DMS 273 (cell line): ENCODE measurements around the gene PTPRN2.

Experiments
- DNase-seq: peaks from one replicate; lab custom pipeline; 2025; ENCODE audit not compliant: unreplicated experiment; lab: John Stamatoyannopoulos, UW

Gene PTPRN2

DNA sequence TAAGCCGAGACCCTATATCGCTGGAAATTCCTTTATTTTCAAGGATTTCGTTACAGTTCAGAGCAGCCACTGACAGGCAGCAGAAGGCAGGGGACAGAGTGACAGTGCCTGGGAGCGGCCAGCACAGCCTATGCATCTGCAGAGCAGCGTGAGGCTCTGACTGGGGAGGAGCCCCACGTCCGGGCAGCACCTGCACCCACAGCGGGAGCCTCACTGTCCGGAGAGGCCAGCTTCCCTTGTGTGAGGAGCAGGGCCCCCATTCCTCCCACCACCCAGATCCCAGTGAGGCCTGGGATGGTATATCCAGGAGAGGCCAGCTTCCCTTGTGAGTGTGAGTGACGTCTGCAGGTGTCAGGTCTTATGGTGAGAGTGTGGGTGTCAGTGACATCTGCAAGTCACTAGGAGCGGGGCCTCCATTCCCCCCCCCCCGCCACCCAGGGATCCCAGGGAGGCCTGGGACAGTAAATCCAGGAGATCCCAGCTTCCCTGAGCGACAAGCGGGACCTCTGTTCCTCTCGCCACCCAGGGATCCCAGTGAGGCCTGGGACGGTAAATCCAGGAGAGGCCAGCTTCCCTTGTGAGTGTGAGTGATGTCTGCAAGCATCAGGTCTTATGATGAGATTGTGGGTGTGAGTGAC lies 259.1 kb downstream of the PTPRN2 start:
- no peak for DNase-seq

- no peak for DNase-seq
Measured at GRCh38 chr7:158327571-158328180, 259.9 kb downstream of the PTPRN2 start.

- DNase-seq: no peak
Measured at GRCh38 chr7:158327012-158327411, 260.6 kb downstream of the PTPRN2 start.

DNA sequence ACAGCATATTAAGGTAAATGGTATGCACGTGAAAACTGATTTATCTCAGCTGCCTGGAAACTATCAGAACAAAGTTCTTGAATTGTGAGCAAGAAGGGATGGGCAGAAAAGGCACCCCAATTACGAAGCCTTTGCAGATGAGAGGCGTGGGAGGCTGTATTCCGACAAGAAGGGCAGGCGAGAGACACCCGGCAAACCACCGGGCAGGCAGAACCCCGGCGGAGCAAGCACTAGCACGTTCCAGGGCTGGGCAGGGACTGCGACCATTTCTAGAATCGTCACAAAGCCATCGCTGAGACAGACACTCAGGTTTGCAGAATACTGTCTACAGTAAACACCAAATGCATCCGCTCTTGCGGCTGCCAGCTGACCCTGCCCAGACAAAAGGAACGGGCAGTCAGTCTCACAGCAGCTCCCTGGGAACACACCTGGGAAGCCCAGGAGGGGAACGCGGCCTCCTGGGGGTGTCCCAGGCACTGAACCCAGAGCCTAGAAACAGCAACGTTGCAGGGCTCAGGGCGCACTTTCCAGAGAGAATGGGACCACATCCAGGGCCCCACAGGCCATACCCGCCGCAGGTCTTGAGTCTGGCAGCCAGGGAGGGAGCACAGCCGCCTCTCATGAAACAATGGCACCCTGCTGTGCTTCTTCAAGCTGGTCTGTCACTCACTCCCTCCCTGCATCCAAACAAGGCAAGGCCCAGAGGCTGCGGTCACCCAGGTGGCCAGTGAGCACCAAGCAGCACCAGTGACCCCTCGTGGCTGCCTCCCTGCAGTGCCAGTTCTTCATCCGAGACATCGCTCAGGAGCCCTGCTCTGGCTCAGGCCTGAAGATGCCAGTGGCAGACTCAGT lies 261.9 kb downstream of the PTPRN2 start:
- DNase-seq: peak; percentile 52

DNA sequence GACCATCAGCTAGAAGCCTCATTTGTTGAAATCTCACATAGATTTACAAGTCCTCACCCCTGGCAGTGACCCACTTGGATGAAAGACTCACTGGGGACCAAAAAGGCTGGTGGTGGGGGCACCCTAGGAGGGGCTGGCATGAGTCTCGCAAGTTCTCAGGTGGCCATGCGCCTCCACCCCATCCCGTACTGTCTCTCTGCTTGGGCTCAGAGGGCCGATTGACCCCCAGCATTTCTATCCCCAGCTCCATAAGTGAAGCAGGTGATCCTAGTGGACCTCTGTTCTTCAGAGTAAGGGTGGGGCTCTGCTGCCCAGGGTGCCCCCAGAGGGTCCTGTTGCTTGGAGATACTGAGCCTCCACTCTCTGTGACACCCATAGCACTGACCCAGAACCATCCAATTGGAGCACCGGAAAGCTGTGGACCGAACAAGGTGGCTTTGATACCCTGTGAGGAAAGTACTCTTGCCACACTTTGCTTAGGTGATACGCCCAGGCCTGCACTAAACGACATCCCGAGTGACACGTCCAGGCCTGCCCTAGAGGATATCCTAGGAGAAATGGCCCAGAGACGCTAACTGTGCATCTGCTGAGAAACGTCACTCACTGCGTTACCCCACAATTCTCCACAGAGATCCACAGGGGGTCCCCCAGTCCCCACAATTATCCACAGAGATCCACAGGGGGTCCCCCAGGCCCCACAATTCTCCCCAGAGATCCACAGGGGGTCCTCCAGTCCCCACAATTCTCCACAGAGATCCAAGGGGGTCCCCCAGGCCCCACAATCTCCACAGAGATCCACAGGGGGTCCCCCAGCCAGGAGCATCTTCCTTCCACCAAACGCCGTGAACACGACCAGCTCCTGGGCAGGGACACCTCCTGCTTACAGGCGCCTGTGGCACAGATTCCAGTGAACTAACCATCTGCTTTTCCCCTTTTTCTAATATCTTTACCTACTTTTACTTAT lies 262.9 kb downstream of the PTPRN2 start:
- DNase-seq: no peak

DNA sequence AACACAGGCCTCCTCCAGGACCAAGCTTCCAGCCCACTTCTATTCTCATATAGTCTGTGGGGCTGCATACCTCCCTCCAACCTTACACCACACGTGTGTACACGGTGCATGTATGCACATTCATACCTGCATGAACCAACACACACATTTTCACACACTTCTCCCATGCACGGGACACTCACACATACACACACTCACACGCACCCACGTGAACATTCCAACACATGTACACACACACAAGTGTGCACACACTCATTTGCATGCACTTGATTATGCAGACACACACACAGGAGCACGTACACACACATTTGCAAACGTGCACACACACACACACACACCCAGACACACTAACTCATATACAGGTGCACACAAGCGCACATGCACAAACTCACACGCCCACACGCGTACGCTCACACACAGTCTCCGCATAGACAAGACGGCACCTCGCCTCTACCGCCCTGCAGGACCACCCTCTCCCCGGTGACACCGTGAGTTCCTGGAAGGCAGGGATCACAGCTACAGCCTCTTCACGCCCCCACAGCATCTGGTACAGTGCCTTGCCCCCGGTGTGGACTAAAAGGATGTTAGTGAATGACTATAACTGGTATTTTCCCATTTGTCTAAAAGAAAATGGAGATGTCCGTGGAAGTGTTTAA lies 263.8 kb downstream of the PTPRN2 start:
- no peak for DNase-seq

GRCh38 chr7:158322616-158323530 lies 264.8 kb downstream of the PTPRN2 start:
- no peak for DNase-seq

DNA sequence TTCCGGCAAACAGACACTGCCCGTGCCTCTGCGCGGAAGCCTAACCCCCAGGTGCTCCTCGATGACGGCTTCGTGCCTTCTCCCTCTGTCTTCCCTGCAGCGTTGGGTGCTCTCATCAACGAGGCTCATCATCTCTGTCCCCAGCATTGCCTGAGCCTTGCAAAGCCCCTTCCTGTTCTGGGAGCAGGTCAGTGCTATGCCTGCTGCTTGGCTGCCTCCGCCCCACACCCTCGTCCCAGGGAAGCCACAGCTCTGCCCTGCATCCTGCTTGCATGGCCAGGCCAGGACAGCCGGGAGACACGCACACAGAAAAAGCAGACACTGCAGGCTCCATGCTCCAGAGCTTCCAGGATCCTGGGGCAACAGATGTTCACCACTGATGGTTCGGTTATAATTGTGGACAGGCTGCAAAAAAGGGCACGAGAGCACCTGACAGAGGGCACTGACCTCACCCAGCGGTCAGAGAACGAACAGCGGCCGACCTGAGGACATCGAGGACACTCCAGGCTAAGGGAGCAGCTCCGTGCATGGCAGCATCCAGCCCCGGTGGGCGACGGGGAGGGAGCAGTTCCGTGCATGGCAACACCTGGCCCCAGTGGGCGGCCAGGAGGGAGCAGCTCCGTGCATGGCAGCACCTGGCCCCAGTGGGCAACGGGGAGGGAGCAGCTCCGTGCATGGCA lies 265.5 kb downstream of the PTPRN2 start:
- DNase-seq: no peak

DNA sequence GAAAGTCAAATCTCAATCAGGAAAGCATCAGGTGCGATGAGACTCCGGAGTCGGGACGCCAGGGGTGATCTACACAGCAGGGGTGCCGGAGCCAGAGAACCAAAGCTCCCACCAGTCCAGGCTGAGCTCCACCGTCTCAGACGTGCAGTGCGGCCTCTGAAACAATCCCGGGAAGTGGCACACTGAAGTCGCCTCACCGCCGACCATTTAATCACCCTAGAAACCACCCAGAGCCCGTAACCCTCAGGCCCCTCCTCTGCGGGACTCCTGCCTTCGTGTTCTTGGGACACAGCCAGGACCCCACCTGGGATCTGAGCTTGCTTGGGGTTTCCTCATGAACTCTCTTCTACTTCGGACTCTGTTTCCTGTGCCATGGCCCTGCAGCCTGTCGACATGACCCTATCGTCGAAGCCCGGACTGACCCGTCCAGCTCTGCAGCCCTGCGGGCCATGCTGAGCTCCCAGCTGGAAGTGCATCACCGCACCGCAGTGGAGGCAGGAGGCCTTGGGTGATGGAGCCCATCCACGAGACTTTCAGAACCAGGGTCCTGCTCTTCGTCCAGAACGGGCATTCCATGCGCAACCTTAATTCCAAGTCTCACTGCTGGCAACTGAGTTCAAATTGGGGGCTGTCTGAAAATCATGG lies 266.4 kb downstream of the PTPRN2 start:
- DNase-seq: no peak

DNA sequence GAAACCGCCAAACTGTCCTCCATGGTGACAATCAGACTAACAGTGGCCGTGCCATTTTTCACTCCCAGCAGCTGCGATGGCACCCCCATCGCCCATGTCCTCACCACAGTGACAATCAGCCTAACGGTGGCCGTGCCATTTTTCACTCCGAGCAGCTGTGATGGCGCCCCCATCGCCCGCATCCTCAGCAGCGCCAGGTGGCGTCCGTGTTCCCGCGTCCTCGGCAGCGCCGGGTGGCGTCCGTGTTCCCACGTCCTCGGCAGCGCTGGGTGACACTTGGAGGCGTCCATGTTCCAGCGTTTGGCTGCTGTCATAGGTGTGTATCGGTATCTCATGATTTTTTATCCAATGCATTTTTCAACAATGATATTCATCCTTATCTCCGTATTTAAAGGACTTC lies 267.3 kb downstream of the PTPRN2 start:
- DNase-seq: no peak

DNA sequence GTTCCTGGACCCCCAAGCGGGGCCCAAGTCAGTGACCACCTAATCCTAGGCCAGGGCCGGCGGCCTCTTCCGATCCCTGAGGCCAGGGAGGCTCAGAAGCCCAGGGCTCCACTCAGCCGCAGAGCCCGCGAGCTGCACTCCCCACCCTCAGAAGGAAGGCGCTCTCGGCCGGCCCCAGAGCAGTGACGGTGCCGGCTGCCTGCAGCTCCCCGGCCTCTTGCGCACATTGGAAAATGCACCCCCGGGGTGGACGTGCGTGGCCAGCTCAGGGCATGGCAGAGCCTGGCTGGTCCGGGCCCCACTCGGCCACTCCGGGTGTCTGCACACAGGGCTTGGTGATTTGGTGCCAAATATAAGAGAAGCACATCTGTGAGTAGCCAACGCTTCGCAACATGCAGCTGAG lies 269.1 kb downstream of the PTPRN2 start:
- DNase-seq: no peak

DNA sequence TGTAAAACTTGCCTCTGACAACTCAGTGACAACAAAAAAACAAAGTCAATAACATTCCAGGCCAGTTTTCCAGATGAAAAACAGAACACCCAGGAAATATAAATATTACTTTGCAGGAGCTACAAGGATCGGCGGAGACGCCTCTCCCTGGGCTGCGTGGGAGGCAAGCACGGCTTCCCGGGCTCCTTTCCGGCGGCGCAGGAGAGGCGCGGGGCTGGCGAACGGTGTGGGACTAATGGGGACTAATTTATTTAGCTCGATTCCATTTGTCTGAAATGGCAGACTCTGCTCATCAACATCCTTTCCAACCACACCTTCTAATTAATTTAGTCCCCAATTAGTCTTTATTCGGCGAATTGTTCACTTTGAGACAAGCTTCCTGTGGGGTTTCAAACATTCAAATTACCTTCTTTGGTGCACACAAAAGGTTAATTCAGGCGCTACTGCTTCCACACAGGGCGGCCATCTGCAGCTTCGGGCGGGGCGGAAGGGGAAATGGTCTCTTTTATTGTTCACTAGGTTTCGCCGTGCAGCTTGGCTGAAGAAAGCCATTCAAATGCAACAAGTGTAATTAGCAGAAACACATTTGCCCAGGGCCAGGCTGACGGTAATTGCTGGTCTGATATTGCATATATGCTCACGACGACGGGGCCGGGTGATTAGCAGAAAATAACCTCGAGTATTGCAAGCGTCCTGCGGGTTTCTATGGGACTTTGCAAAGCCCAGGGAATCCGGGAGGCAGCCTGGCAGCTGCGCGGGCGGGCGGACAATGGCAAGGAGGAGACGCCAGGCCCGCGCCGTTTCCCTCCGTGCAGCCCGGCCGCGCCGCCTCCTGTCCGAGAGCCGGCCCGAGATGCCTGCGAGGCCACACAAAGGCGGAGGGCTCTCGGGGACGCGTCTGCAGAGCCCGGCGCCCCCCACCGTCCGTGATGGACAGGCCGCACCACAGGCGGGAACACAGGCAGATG lies 270.1 kb downstream of the PTPRN2 start:
- peak; percentile 56 for DNase-seq

DNA sequence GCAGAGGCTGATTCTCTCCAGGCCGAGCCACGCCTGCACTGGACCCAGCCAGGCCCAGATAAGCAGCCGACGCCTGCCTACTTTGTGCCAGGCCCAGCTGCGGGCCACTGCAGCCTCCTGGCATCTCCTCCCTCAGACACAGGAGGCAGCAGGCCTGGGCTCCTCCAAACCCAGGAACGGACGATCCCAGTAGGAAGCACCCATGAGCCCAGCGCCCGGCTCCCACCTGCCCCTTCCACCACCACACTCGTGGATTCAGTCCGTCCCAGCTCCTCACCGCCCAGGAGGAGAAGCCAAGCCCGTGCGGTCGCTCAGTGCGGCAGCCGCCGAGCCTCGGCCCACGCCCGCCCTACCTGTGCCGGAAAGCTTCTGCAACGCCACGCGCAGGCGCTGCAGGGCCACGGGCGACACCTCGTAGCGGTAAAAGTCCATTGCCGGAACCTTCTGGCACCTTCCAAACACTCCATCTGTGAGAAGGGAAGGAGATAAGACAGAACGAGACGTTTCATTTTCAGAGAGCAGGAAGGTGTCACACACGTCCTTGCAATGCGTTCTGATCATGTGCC lies 271.1 kb downstream of the PTPRN2 start:
- no peak for DNase-seq

- no peak for DNase-seq
Measured at GRCh38 chr7:158315881-158316280, 271.7 kb downstream of the PTPRN2 start.

- DNase-seq: no peak
Measured at GRCh38 chr7:158315326-158315725, 272.3 kb downstream of the PTPRN2 start.

- no peak for DNase-seq
Measured at GRCh38 chr7:158314394-158314793, 273.2 kb downstream of the PTPRN2 start.

DNA sequence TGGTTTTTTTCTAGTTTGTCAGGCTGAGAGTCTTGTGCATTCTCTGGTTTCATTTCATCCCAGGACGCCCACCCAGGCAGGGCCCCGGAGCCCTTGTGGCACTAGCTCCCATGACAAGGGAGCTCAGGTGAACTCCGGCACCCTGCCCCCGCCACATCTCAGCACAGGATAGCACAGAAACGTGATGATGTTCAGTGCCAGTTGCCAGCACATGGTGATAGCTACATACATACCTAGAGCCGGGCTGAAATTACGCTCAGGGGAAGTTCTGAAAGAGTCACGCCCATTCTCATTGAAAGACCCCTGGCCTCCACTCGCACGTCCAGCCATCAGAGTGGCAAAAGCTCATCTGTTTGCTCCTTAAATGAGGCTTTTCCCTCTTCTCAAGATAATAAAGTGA lies 273.7 kb downstream of the PTPRN2 start:
- DNase-seq: no peak
